K562 (cell line): Measurements from ENCODE around the gene KCNAB1.

ENCODE experiments used
- BHLHE40 ChIP-seq: IDR thresholded peaks from 2 replicates; pipeline ENCODE4 v1.6.1; 2011; ENCODE audit warnings: low read length, improper control_type of control experiment
- CHD2 ChIP-seq: IDR thresholded peaks from 2 replicates; pipeline ENCODE4 v1.6.1; 2011; ENCODE audit warnings: low read depth, low read length
- CTCF ChIP-seq, 3 experiments: IDR thresholded peaks in 2 of 3; conservative IDR thresholded peaks in 1 of 3; 2 replicates each; pipeline ENCODE4 v1.5.1; 2011 to 2012; ENCODE audit warnings: low read length in 3 of 3, mild to moderate bottlenecking in 3 of 3, control low read depth in 2 of 3, improper control_type of control experiment in 1 of 3, inconsistent platforms in 1 of 3, low read depth in 1 of 3, mixed read lengths in 1 of 3, moderate library complexity in 1 of 3; ENCODE audit not compliant: insufficient read depth in 2 of 3
- EZH2 ChIP-seq: IDR thresholded peaks from 2 replicates; pipeline ENCODE4 v1.6.1; 2012; ENCODE audit warnings: low read depth, mild to moderate bottlenecking, inconsistent platforms, low read length, borderline replicate concordance
- FOSL1 ChIP-seq: fragments of 200-800 bp; sonication (Bioruptor generic); conservative IDR thresholded peaks from 2 replicates; pipeline ENCODE4 v1.6.1; 2016; ENCODE audit warnings: missing genetic modification characterization, missing compliant biosample characterization
- POU5F1 ChIP-seq: fragments of 150-350 bp; IDR thresholded peaks from 2 replicates; pipeline ENCODE4 v1.6.1; 2014; ENCODE audit warnings: borderline replicate concordance, low read length, low read depth, mild to moderate bottlenecking; ENCODE audit not compliant: partially characterized antibody
- REST ChIP-seq, 2 experiments: fragments of 450-650 bp; formaldehyde crosslinking in 1 of 2; IDR thresholded peaks; 2 replicates each; pipeline versions ENCODE4 v1.4.0 to v1.6.1; 2014 to 2020; ENCODE audit warnings: mild to moderate bottlenecking in 2 of 2, borderline replicate concordance in 1 of 2, low read depth in 1 of 2
- SIX5 ChIP-seq, 2 experiments: IDR thresholded peaks; 2 replicates each; pipeline ENCODE4 v1.6.1; 2011; ENCODE audit warnings: low read length in 2 of 2, borderline replicate concordance in 1 of 2, low read depth in 1 of 2, mild to moderate bottlenecking in 1 of 2, moderate library complexity in 1 of 2; ENCODE audit not compliant: insufficient read depth in 1 of 2
- SP1 ChIP-seq: sonication (generic); formaldehyde crosslinking; IDR thresholded peaks from 2 replicates; pipeline ENCODE4 v1.8.1; 2022; ENCODE audit warnings: mild to moderate bottlenecking, missing genetic modification reagents
- TOE1 ChIP-seq, 2 experiments: fragments of 450-650 bp in 1 of 2; sonication (generic) in 1 of 2; formaldehyde crosslinking in 1 of 2; IDR thresholded peaks; 2 replicates each; pipeline versions ENCODE4 v1.7.1 to v1.8.0; 2016 to 2022; ENCODE audit warnings: borderline replicate concordance in 2 of 2, mild to moderate bottlenecking in 2 of 2, antibody characterized with exemption in 1 of 2, inconsistent platforms in 1 of 2, low read depth in 1 of 2, missing genetic modification reagents in 1 of 2, moderate library complexity in 1 of 2
- YBX1 ChIP-seq: fragments of 450-650 bp; IDR thresholded peaks from 2 replicates; pipeline ENCODE4 v1.7.1; 2016; ENCODE audit warnings: mild to moderate bottlenecking
- ZNF551 ChIP-seq: fragments of 250-450 bp; sonication (Bioruptor Pico); IDR thresholded peaks from 2 replicates; pipeline ENCODE4 v1.5.0; 2021; ENCODE audit warnings: mild to moderate bottlenecking, moderate library complexity
- ZNF609 ChIP-seq: sonication (generic); formaldehyde crosslinking; IDR thresholded peaks from 2 replicates; pipeline ENCODE4 v1.8.1; 2023; ENCODE audit warnings: missing genetic modification reagents, mild to moderate bottlenecking, borderline replicate concordance

- TF ChIP-seq POU5F1 (no peak), BHLHE40 (no peak), SP1 (CRISPR knock-in tag) (no peak), ZNF609 (CRISPR knock-in tag) (no peak), TOE1 (IDR thresholded peaks at IDR 0.05; ENCODE audit: borderline replicate concordance) (no peak), TOE1 (CRISPR knock-in tag; IDR thresholded peaks at IDR 0.05; ENCODE audit: borderline replicate concordance, low read depth) (no peak), YBX1 (no peak), EZH2 (no peak), SIX5 (IDR thresholded peaks at IDR 0.05; ENCODE audit: borderline replicate concordance in 1 of 2, insufficient read depth in 1 of 2, low read depth in 1 of 2, low read length in 2 of 2) (no peak), ZNF551 (CRISPR knock-in tag) (no peak), CHD2 (no peak), REST (IDR thresholded peaks at IDR 0.05; ENCODE audit: borderline replicate concordance) (no peak), REST (CRISPR knock-in tag; IDR thresholded peaks at IDR 0.05; ENCODE audit: low read depth) (no peak), FOSL1 (no peak), CTCF (IDR thresholded peaks at IDR 0.05 in 2 of 3, conservative IDR thresholded peaks at IDR 0.05 in 1 of 3; ENCODE audit: insufficient read depth in 2 of 3, low read depth in 1 of 3, low read length in 3 of 3) (no peak)
Observed at GRCh38 chr3:156166808-156167207, 46.4 kb downstream of the KCNAB1 start.
